Osteoblast (primary cell): Measurements from ENCODE around the gene PITX1. TPM values are rescaled to one million over a fixed set of nuclear protein-coding genes. Genes with fewer than 3 reads are reported as not detected.

Source experiments
- DNase-seq: peaks from one replicate; pipeline ENCODE4 v3.0.0; 2011; ENCODE audit warnings: low spot score, mixed read lengths; ENCODE audit not compliant: insufficient read length; ENCODE audit errors: missing footprints
- H2AFZ ChIP-seq: 2 replicates; pipeline ENCODE4 v1.6.0; 2011; ENCODE audit warnings: mild to moderate bottlenecking, low read length
- H3K27ac ChIP-seq: 2 replicates; pipeline ENCODE4 v1.5.1; 2011; ENCODE audit warnings: mild to moderate bottlenecking, low read depth, low read length, moderate library complexity
- H3K27me3 ChIP-seq: 2 replicates; pipeline ENCODE4 v1.6.0; 2012; ENCODE audit warnings: mild to moderate bottlenecking, control low read depth, inconsistent platforms, low read length, moderate library complexity; ENCODE audit not compliant: insufficient read depth
- H3K36me3 ChIP-seq: 2 replicates; pipeline ENCODE4 v1.5.1; 2011; ENCODE audit warnings: mild to moderate bottlenecking, low read length, control low read depth, moderate library complexity; ENCODE audit not compliant: insufficient read depth
- H3K4me1 ChIP-seq: 2 replicates; pipeline ENCODE4 v1.5.1; 2011; ENCODE audit warnings: mild to moderate bottlenecking, low read length, control low read depth, moderate library complexity; ENCODE audit not compliant: insufficient read depth
- H3K4me2 ChIP-seq: 2 replicates; pipeline ENCODE4 v1.6.0; 2011; ENCODE audit warnings: mild to moderate bottlenecking, low read length; ENCODE audit not compliant: insufficient read depth
- H3K4me3 ChIP-seq: fragments of 200-600 bp; sonication (generic); 3 replicates; pipeline ENCODE4 v1.5.1; 2012; ENCODE audit warnings: mild to moderate bottlenecking, low read length, inconsistent platforms; ENCODE audit not compliant: insufficient read depth
- H3K79me2 ChIP-seq: 2 replicates; pipeline ENCODE4 v1.6.0; 2012; ENCODE audit warnings: mild to moderate bottlenecking, low read length, control low read depth, inconsistent platforms; ENCODE audit not compliant: insufficient read depth
- H3K9me3 ChIP-seq: 2 replicates; pipeline ENCODE4 v1.5.1; 2011; ENCODE audit warnings: low read depth, low read length, control low read depth
- H4K20me1 ChIP-seq: 2 replicates; pipeline ENCODE4 v1.6.0; 2012; ENCODE audit warnings: mild to moderate bottlenecking, low read length, control low read depth; ENCODE audit not compliant: insufficient read depth
- CTCF ChIP-seq: IDR thresholded peaks from 2 replicates; pipeline ENCODE4 v1.5.1; 2011; ENCODE audit warnings: mild to moderate bottlenecking, low read depth, low read length, moderate library complexity; ENCODE audit errors: extremely low read depth
- total RNA-seq: library from RNA; depleted of rRNA; stranded (reverse); fragments of >200 nt; gene quantifications from 2 replicates; pipeline ENCODE4 v1.2.3, GENCODE V29; 2012

Gene PITX1
- total RNA-seq, 1 donor, result 9.8 TPM

GRCh38 chr5:135073761-135074345 is 39.8 kb upstream of the PITX1 start:
- H3K4me3 ChIP-seq, result no peak overlapping the region
- H3K79me2 ChIP-seq, result no peaks in the 10 kb centered on the region
- H2AFZ ChIP-seq, result peak overlapping the region; percentile 62
- no peaks in the 10 kb centered on the region for H3K36me3 ChIP-seq
- H3K27me3 ChIP-seq, result no peaks in the 10 kb centered on the region
- DNase-seq, result peak; percentile 62
- peak overlapping the region; percentile 10 for H3K4me2 ChIP-seq
- no peaks in the 10 kb centered on the region for H4K20me1 ChIP-seq
- no peak for TF ChIP-seq CTCF
- peaks cover 10% of the 10 kb centered on the region for H3K4me1 ChIP-seq
- H3K27ac ChIP-seq, result no peak overlapping the region
- no peaks in the 10 kb centered on the region for H3K9me3 ChIP-seq

GRCh38 chr5:135072387-135073281 is 38.6 kb upstream of the PITX1 start:
- Histone ChIP-seq H4K20me1 (no peaks in the 10 kb centered on the region), H3K27ac (no peak overlapping the region), H3K79me2 (no peaks in the 10 kb centered on the region), H3K4me1 (peaks cover 10% of the 10 kb centered on the region), H2AFZ (no peak overlapping the region), H3K36me3 (no peaks in the 10 kb centered on the region), H3K4me2 (no peak overlapping the region), H3K4me3 (no peak overlapping the region), H3K9me3 (no peaks in the 10 kb centered on the region), H3K27me3 (no peaks in the 10 kb centered on the region)
- no peak for TF ChIP-seq CTCF
- DNase-seq, result peak; percentile 41

- Histone ChIP-seq H3K4me3 (no peak overlapping the region), H2AFZ (no peak overlapping the region), H3K4me1 (peaks cover 10% of the 10 kb centered on the region), H3K27me3 (no peaks in the 10 kb centered on the region), H4K20me1 (no peaks in the 10 kb centered on the region), H3K4me2 (no peak overlapping the region), H3K9me3 (no peaks in the 10 kb centered on the region), H3K36me3 (no peaks in the 10 kb centered on the region), H3K27ac (no peak overlapping the region), H3K79me2 (no peaks in the 10 kb centered on the region)
- DNase-seq, result no peak
- TF ChIP-seq CTCF, result no peak
Observed at GRCh38 chr5:135071311-135071710, 37.3 kb upstream of the PITX1 start.
